Memory B cell (primary cell): Measurements from ENCODE around the gene WDTC1.
A peak's percentile ranks its signal among the peaks of the same experiment; 100 is the strongest.

Source experiments
- ATAC-seq: fragments of 150-1000 bp; cut with Tn5 transposase; 2 replicates; pipeline ENCODE4 v1.10.0; 2021; ENCODE audit warnings: low read depth, mild to moderate bottlenecking, moderate library complexity
- DNase-seq, 2 donors: peaks; one replicate each; pipeline ENCODE4 v3.0.0; 2022; ENCODE audit warnings: low spot score in 2 of 2
- H3K27ac Mint-ChIP-seq: one replicate; pipeline ENCODE4 v1.8.0; 2022; ENCODE audit warnings: mild to moderate bottlenecking, moderate library complexity, mixed read lengths
- H3K27me3 Mint-ChIP-seq: one replicate; pipeline ENCODE4 v1.8.0; 2022; ENCODE audit warnings: mixed read lengths
- H3K36me3 Mint-ChIP-seq: one replicate; pipeline ENCODE4 v1.8.0; 2022; ENCODE audit warnings: mild to moderate bottlenecking, mixed read lengths
- H3K4me1 Mint-ChIP-seq: one replicate; pipeline ENCODE4 v1.8.0; 2022; ENCODE audit warnings: mixed read lengths
- H3K4me3 Mint-ChIP-seq: one replicate; pipeline ENCODE4 v1.8.0; 2022; ENCODE audit warnings: mild to moderate bottlenecking, moderate library complexity, mixed read lengths
- H3K9me3 Mint-ChIP-seq: one replicate; pipeline ENCODE4 v1.8.0; 2022; ENCODE audit warnings: mixed read lengths

The WDTC1 gene

GRCh38 chr1:27301052-27301422 is 66.6 kb downstream of the WDTC1 start:
- Mint-ChIP-seq H3K27ac (no peak overlapping the region), H3K36me3 (peaks cover 25% of the 10 kb centered on the region)
- no peak for ATAC-seq

GRCh38 chr1:27301582-27302199 is 67.3 kb downstream of the WDTC1 start:
- H3K27ac Mint-ChIP-seq, result no peak overlapping the region
- H3K4me1 Mint-ChIP-seq, result peaks cover 3% of the 10 kb centered on the region
- H3K4me3 Mint-ChIP-seq, result no peak overlapping the region

More at GRCh38 chr1:27301052-27301422, 66.6 kb downstream of the WDTC1 start:
- H3K27me3 Mint-ChIP-seq, result no peaks in the 10 kb centered on the region
- no peak overlapping the region for H3K4me3 Mint-ChIP-seq
- H3K9me3 Mint-ChIP-seq, result no peaks in the 10 kb centered on the region
- peaks cover 3% of the 10 kb centered on the region for H3K4me1 Mint-ChIP-seq
- no peak for DNase-seq

GRCh38 chr1:27302612-27303011 is 68.2 kb downstream of the WDTC1 start:
- DNase-seq, result no peak
- no peaks in the 10 kb centered on the region for H3K9me3 Mint-ChIP-seq
- no peak for ATAC-seq
- peaks cover 3% of the 10 kb centered on the region for H3K4me1 Mint-ChIP-seq
- H3K36me3 Mint-ChIP-seq, result peaks cover 22% of the 10 kb centered on the region
- no peak overlapping the region for H3K4me3 Mint-ChIP-seq
- no peaks in the 10 kb centered on the region for H3K27me3 Mint-ChIP-seq
- H3K27ac Mint-ChIP-seq, result no peak overlapping the region

More at GRCh38 chr1:27301582-27302199, 67.3 kb downstream of the WDTC1 start:
- Mint-ChIP-seq H3K36me3 (peaks cover 22% of the 10 kb centered on the region), H3K9me3 (no peaks in the 10 kb centered on the region), H3K27me3 (no peaks in the 10 kb centered on the region)
- ATAC-seq, result no peak
- DNase-seq, result no peak

GRCh38 chr1:27303509-27303908 is 69.1 kb downstream of the WDTC1 start:
- Mint-ChIP-seq H3K9me3 (no peaks in the 10 kb centered on the region), H3K27me3 (no peaks in the 10 kb centered on the region), H3K27ac (no peak overlapping the region), H3K4me3 (no peak overlapping the region), H3K36me3 (peaks cover 15% of the 10 kb centered on the region), H3K4me1 (peaks cover 3% of the 10 kb centered on the region)
- no peak for ATAC-seq
- no peak for DNase-seq

- Mint-ChIP-seq H3K27ac (no peak overlapping the region), H3K27me3 (no peaks in the 10 kb centered on the region), H3K36me3 (peaks cover 9% of the 10 kb centered on the region), H3K4me3 (no peak overlapping the region), H3K4me1 (no peaks in the 10 kb centered on the region), H3K9me3 (no peaks in the 10 kb centered on the region)
- DNase-seq (no peak), ATAC-seq (no peak)
These were observed 71.6 kb downstream of the WDTC1 start for GRCh38 chr1:27306071-27306470.

- Mint-ChIP-seq H3K27me3 (no peaks in the 10 kb centered on the region), H3K36me3 (peaks cover 4% of the 10 kb centered on the region), H3K9me3 (no peaks in the 10 kb centered on the region), H3K27ac (peak overlapping the region; percentile 65), H3K4me1 (no peaks in the 10 kb centered on the region), H3K4me3 (no peak overlapping the region)
- DNase-seq (no peak), ATAC-seq (no peak)
These were observed 72.7 kb downstream of the WDTC1 start for GRCh38 chr1:27306892-27307761.

- no peaks in the 10 kb centered on the region for H3K9me3 Mint-ChIP-seq
- H3K27ac Mint-ChIP-seq, result peak overlapping the region; percentile 65
- no peaks in the 10 kb centered on the region for H3K4me1 Mint-ChIP-seq
- DNase-seq (no peak), ATAC-seq (no peak)
- no peaks in the 10 kb centered on the region for H3K27me3 Mint-ChIP-seq
- peaks cover 3% of the 10 kb centered on the region for H3K36me3 Mint-ChIP-seq
- H3K4me3 Mint-ChIP-seq, result no peak overlapping the region
These were observed 73.6 kb downstream of the WDTC1 start for GRCh38 chr1:27307874-27308598.

GRCh38 chr1:27314169-27314568 is 79.7 kb downstream of the WDTC1 start:
- ATAC-seq, result no peak
- H3K27me3 Mint-ChIP-seq, result peaks cover 3% of the 10 kb centered on the region
- H3K36me3 Mint-ChIP-seq, result no peaks in the 10 kb centered on the region
- H3K4me1 Mint-ChIP-seq, result no peaks in the 10 kb centered on the region
- H3K27ac Mint-ChIP-seq, result peak overlapping the region; percentile 19
- no peaks in the 10 kb centered on the region for H3K9me3 Mint-ChIP-seq
- H3K4me3 Mint-ChIP-seq, result no peak overlapping the region
- DNase-seq, result no peak

- no peak overlapping the region for H3K4me3 Mint-ChIP-seq
- peaks cover 7% of the 10 kb centered on the region for H3K27me3 Mint-ChIP-seq
- no peak for DNase-seq
- no peak overlapping the region for H3K27ac Mint-ChIP-seq
- H3K9me3 Mint-ChIP-seq, result no peaks in the 10 kb centered on the region
- no peaks in the 10 kb centered on the region for H3K36me3 Mint-ChIP-seq
- no peaks in the 10 kb centered on the region for H3K4me1 Mint-ChIP-seq
- ATAC-seq, result no peak
These were observed 80.3 kb downstream of the WDTC1 start for GRCh38 chr1:27314737-27315136.

GRCh38 chr1:27316860-27317259 is 82.4 kb downstream of the WDTC1 start:
- no peaks in the 10 kb centered on the region for H3K9me3 Mint-ChIP-seq
- peaks cover 3% of the 10 kb centered on the region for H3K4me1 Mint-ChIP-seq
- ATAC-seq (no peak), DNase-seq (no peak)
- H3K36me3 Mint-ChIP-seq, result no peaks in the 10 kb centered on the region
- H3K4me3 Mint-ChIP-seq, result no peak overlapping the region
- peaks cover 10% of the 10 kb centered on the region for H3K27me3 Mint-ChIP-seq
- H3K27ac Mint-ChIP-seq, result no peak overlapping the region

GRCh38 chr1:27318136-27318535 is 83.7 kb downstream of the WDTC1 start:
- H3K4me3 Mint-ChIP-seq, result no peak overlapping the region
- peaks cover 10% of the 10 kb centered on the region for H3K27me3 Mint-ChIP-seq
- no peak for ATAC-seq
- no peak for DNase-seq
- peaks cover 6% of the 10 kb centered on the region for H3K4me1 Mint-ChIP-seq
- no peaks in the 10 kb centered on the region for H3K36me3 Mint-ChIP-seq
- H3K9me3 Mint-ChIP-seq, result no peaks in the 10 kb centered on the region
- no peak overlapping the region for H3K27ac Mint-ChIP-seq

- Mint-ChIP-seq H3K36me3 (no peaks in the 10 kb centered on the region), H3K4me3 (no peak overlapping the region), H3K9me3 (no peaks in the 10 kb centered on the region), H3K4me1 (peaks cover 6% of the 10 kb centered on the region), H3K27me3 (peaks cover 10% of the 10 kb centered on the region), H3K27ac (no peak overlapping the region)
- no peak for DNase-seq
- ATAC-seq, result no peak
These were observed 84.2 kb downstream of the WDTC1 start for GRCh38 chr1:27318596-27318995.

- Mint-ChIP-seq H3K36me3 (peaks cover 12% of the 10 kb centered on the region), H3K9me3 (no peaks in the 10 kb centered on the region), H3K4me1 (peaks cover 25% of the 10 kb centered on the region), H3K27me3 (peaks cover 10% of the 10 kb centered on the region), H3K4me3 (peak within 1 kb of the TSS; percentile 99), H3K27ac (peak within 1 kb of the TSS; percentile 96)
- peak; percentile 96 for ATAC-seq
- DNase-seq, result peak; percentile 95 to 98
These were observed 87.6 kb downstream of the WDTC1 start, which contains the start of gene TMEM222 for GRCh38 chr1:27321813-27322568. TMEM222 (plus strand) TSS chr1:27322163; CDS start chr1:27322198, 35 bp downstream.
